ENCODE results near the gene SEMA7A. TPM values are rescaled to one million over a fixed set of nuclear protein-coding genes. Genes with fewer than 3 reads are reported as not detected.

The SEMA7A gene
- total RNA-seq, 4 donors from 2014 or later, result 0.20 to 5.6 (median 3.1) TPM

GRCh38 chr15:74431645-74432044 is 2.1 kb downstream of the SEMA7A start:
- H3K27ac ChIP-seq, result no peak overlapping the region
- no peak for TF ChIP-seq POLR2A (IDR thresholded peaks at IDR 0.05)
- TF ChIP-seq EP300 (IDR thresholded peaks at IDR 0.05; ENCODE audit: low read depth), result no peak
- TF ChIP-seq POLR2AphosphoS5 (IDR thresholded peaks at IDR 0.05), result no peak
- no peak for TF ChIP-seq CTCF (IDR thresholded peaks at IDR 0.05)
- H3K36me3 ChIP-seq, result no peaks in the 10 kb centered on the region
- H3K9me3 ChIP-seq, result no peaks in the 10 kb centered on the region
- intact Hi-C loops (cut with DNase I; ENCODE audit: low total_unique reads), result no loop called here
- H3K4me1 ChIP-seq, result peaks cover 0 to 17% (median 12%) of the 10 kb centered on the region in 4 donors
- no peak for DNase-seq
- in situ Hi-C loops (cut with MboI; ENCODE audit: low pct_ligation_motif_present in 1 of 4, low pct_unique_long_range_greater_than_20kb in 1 of 4, low sequenced_read_pairs in 3 of 4), result no loop called here
- WGBS, 2 donors (ENCODE audit: low coverage in 1 of 2), result 77% methylated on average over 8 of the region's 8 CpGs; no CpG with 5 or more reads in 1 of the 2 donors
- no peak overlapping the region for H3K4me3 ChIP-seq
- H3K27me3 ChIP-seq, result peaks cover 41% of the 10 kb centered on the region

- H3K4me3 ChIP-seq, result no peak overlapping the region
- H3K9me3 ChIP-seq, result no peaks in the 10 kb centered on the region
- in situ Hi-C loops (cut with MboI; ENCODE audit: low pct_ligation_motif_present in 1 of 4, low pct_unique_long_range_greater_than_20kb in 1 of 4, low sequenced_read_pairs in 3 of 4) (no loop called here), intact Hi-C loops (cut with DNase I; ENCODE audit: low total_unique reads) (no loop called here)
- no peak overlapping the region for H3K27ac ChIP-seq
- H3K36me3 ChIP-seq, result no peaks in the 10 kb centered on the region
- peaks cover 41% of the 10 kb centered on the region for H3K27me3 ChIP-seq
- peaks cover 0 to 17% (median 12%) of the 10 kb centered on the region in 4 donors for H3K4me1 ChIP-seq
- 61% methylated on average over 1 of the region's 1 CpG; no CpG with 5 or more reads in 1 of the 2 donors for WGBS, 2 donors (ENCODE audit: low coverage in 1 of 2)
- no peak for DNase-seq
- TF ChIP-seq POLR2A (IDR thresholded peaks at IDR 0.05) (no peak), POLR2AphosphoS5 (IDR thresholded peaks at IDR 0.05) (no peak), EP300 (IDR thresholded peaks at IDR 0.05; ENCODE audit: low read depth) (no peak), CTCF (IDR thresholded peaks at IDR 0.05) (no peak)
These were observed 2.6 kb downstream of the SEMA7A start for GRCh38 chr15:74431116-74431515.

GRCh38 chr15:74430510-74430951 is 3.2 kb downstream of the SEMA7A start:
- WGBS, 2 donors (ENCODE audit: low coverage in 1 of 2), result 42% methylated on average over 6 of the region's 6 CpGs; no CpG with 5 or more reads in 1 of the 2 donors
- Histone ChIP-seq H3K4me3 (no peak overlapping the region), H3K4me1 (peaks cover 0 to 17% (median 12%) of the 10 kb centered on the region in 4 donors), H3K27me3 (peaks cover 41% of the 10 kb centered on the region), H3K36me3 (no peaks in the 10 kb centered on the region), H3K27ac (no peak overlapping the region), H3K9me3 (no peaks in the 10 kb centered on the region)
- TF ChIP-seq POLR2AphosphoS5 (IDR thresholded peaks at IDR 0.05) (no peak), CTCF (IDR thresholded peaks at IDR 0.05) (no peak), POLR2A (IDR thresholded peaks at IDR 0.05) (no peak), EP300 (IDR thresholded peaks at IDR 0.05; ENCODE audit: low read depth) (no peak)
- in situ Hi-C loops (cut with MboI; ENCODE audit: low pct_ligation_motif_present in 1 of 4, low pct_unique_long_range_greater_than_20kb in 1 of 4, low sequenced_read_pairs in 3 of 4), result no loop called here
- DNase-seq, result no peak
- intact Hi-C loops (cut with DNase I; ENCODE audit: low total_unique reads), result no loop called here

- intact Hi-C loops (cut with DNase I; ENCODE audit: low total_unique reads), result no loop called here
- Histone ChIP-seq H3K9me3 (no peaks in the 10 kb centered on the region), H3K4me3 (no peak overlapping the region), H3K36me3 (no peaks in the 10 kb centered on the region), H3K4me1 (peaks cover 0 to 17% (median 12%) of the 10 kb centered on the region in 4 donors), H3K27me3 (peaks cover 41% of the 10 kb centered on the region), H3K27ac (peak overlapping the region in 1 of 4 donors; percentile 37)
- 81 to 88% methylated on average over 5 to 6 of the region's 6 CpGs for WGBS, 2 donors (ENCODE audit: low coverage in 1 of 2)
- in situ Hi-C loops (cut with MboI; ENCODE audit: low pct_ligation_motif_present in 1 of 4, low pct_unique_long_range_greater_than_20kb in 1 of 4, low sequenced_read_pairs in 3 of 4), result no loop called here
- no peak for DNase-seq
- TF ChIP-seq EP300 (IDR thresholded peaks at IDR 0.05; ENCODE audit: low read depth), result no peak
- no peak for TF ChIP-seq POLR2A (IDR thresholded peaks at IDR 0.05)
- TF ChIP-seq POLR2AphosphoS5 (IDR thresholded peaks at IDR 0.05), result no peak
- TF ChIP-seq CTCF (IDR thresholded peaks at IDR 0.05), result no peak
These were observed 3.9 kb downstream of the SEMA7A start for GRCh38 chr15:74429781-74430400.

Data from transverse colon (tissue), 4 donors.